RKO (cell line): ENCODE data around the gene ARG2.
A peak's percentile ranks its signal among the peaks of the same experiment; 100 is the strongest.

Experiments
- DNase-seq: peaks from one replicate; pipeline ENCODE4 v3.0.0-alpha.2; 2016; ENCODE audit warnings: low spot score

ARG2 gene

GRCh38 chr14:67694791-67695393 is 75.2 kb downstream of the ARG2 start:
- DNase-seq: peak; percentile 98

GRCh38 chr14:67695394-67695949 is 75.8 kb downstream of the ARG2 start, which contains the start of gene RDH11:
TSS of gene RDH11 (minus strand) at chr14:67695764. CDS start at chr14:67695703, 61 bp downstream.
- peak; percentile 96 for DNase-seq

- no peak for DNase-seq
Measured at GRCh38 chr14:67697006-67697405, 77.3 kb downstream of the ARG2 start.

DNA sequence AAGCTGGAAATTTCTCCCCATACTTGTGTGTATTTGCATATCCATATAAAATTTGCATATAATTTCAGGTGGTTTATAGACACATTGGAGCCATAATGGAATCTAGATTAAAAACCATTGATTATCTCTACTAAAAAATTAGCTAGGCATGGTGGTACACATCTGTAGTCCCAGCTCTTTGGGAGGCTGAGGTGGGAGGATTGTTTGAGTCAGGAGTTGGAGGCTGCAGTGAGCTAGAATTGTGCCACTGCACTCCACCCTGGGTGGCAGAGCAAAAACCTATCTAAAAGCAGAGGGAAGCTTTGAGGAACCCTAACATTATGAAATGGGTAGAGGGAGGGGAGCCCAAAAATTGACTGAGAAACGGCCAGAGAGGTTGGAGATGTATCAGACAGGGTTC is 78.5 kb downstream of the ARG2 start:
- no peak for DNase-seq
